Measurements from ENCODE around the gene LRP8.

LRP8 gene

DNA sequence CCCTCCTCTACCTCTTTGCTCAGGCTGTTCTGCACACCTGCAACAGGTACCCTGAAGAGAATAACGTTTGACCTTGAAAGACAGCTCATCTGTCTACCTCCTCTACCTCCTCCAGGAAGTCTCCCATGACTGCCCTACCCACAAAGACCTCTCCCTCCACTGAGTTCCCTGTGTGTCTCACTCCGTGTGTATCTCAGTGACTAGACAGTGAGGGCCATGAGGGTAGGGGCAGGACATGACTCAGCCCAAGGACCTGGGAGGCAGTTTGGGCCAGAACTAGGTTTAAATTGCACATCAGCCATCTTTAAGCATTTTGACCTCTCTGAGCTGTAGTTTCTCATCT lies 32.0 kb upstream of the LRP8 start:
- DNase-seq (ENCODE audit: low read depth, low spot score) = no peak

DNA sequence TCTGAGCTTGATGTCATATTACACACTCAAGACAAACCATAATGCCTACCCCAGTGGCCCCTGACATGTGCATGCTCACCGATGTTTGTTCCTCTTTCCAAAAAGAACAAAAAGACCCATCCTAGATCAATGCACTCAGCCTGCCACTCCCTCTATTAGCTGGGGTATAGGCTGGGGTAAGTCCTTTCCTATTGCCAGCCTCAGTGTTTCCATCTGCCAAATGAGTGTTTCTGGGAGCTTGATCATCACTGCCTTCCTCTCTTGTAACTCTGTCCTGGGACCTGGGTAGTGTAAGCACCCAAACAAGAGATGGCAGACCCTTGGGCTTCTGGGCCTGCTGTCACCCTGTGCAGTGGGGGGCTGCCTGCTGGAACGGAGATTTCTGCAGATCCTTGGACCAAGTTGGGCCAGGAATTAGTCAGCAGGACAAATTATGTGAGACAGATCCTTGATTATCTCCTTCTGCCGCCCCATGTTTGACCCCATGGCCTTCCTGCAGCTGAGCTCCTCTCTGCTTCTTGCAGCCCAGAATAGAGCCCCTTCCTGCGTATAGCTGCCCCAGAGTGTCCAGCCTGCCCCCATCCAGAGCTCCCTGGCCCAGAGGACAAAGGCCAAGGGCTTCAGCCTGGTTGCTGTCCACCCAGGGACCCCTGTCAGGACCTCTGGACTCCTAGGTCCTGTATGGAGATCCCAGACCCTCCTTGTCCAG lies 31.5 kb upstream of the LRP8 start:
- DNase-seq (ENCODE audit: low read depth, low spot score) = no peak

DNA sequence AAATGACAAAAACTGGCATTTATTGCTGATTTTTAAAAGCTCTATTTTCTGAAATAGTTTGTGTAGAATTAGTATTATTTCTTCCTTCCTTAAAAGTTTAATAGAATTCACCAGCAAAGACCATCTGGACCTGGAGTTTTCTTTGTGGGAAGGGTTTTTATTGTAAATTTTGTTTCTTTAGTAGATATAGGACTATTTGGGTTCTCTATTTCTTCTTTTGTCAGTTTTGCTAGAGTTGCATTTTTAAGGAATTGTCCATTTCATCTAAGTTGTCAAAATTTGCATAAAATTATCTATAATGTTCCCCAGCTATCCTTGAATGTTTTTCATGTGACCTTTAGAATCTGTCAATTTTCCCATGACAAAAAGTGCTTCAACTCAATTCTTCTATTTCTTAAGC lies 28.8 kb upstream of the LRP8 start:
- DNase-seq (ENCODE audit: low read depth, low spot score) = no peak

DNA sequence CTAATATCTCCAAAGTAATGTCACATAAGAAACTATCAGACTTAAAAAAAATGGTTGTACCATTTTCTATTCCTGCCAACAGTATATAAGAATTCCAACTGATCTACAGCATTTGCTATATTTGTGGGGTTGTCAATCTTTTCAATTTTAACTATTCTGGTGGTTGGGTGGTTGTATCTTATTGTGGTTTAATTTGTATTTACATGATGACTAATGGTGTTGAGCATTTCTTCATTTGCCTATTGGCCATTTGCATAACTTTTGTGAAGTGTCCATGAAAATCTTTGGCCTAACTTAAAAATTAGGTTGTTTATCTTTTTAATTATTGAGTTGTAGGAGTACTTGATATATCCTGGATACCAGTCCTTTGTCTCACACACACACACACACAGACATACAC lies 26.2 kb upstream of the LRP8 start:
- DNase-seq (ENCODE audit: low read depth, low spot score) = no peak

DNA sequence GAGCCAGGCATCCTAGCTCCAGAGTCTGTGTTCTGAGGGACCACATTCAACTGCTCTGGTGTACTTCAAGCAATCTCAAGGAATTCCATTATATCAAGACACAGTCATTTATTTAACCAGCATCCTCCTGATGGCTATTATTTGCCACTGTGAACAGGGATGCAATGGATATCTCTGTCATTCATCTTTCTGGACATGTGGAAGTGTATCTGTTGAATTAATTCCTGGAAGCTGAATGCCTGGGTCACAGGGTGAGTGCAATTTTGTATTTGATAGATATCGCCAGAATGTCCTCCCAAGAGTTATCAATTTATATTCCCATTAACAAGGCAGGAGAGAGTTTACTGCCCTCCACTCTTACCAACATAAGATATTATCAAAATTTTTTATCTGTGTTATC lies 24.7 kb upstream of the LRP8 start:
- no peak for DNase-seq (ENCODE audit: low read depth, low spot score)

DNA sequence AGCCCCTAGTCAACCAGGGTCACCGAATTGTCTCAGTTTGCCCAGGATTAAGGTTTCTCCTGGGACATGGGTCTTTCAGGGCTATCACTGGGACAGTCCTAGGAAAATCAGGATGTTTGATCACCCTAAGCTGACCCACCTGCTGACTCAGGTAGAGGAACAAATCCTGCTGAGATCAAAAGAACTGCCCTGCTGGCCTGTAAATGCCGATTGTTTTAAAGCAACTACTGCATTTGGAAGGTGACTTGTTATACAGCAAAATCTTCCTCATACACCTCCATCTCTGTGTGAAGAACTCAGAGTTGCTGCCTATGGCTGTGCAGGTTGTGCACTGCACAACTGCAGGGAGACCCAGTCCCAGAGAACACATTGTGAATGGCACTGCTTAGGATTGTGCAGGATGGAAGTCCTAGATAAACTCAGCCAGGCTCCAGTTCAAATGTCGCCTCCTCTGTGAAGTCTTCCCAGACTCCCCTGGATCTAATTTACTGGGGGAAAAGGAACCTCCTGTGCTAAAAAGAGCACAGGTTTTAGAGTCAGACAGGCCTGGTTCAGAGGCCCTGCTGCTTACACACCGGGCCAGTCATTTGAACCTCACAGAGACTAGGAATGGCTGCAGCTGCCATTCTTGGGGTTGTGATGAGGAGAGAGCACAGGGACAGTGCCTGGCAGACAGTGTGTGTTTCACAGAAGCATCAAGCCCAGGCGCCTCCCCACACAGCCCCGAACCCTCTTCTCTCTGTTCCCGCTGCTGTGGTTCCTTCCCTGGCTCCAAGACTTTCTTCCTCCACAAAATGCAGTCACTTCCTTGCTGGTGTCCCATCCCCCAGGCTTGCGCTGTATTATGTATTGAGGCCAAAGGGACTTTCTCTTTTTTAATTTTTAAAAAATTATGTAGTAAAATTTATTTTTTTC lies 23.2 kb upstream of the LRP8 start:
- no peak for DNase-seq (ENCODE audit: low read depth, low spot score)

DNA sequence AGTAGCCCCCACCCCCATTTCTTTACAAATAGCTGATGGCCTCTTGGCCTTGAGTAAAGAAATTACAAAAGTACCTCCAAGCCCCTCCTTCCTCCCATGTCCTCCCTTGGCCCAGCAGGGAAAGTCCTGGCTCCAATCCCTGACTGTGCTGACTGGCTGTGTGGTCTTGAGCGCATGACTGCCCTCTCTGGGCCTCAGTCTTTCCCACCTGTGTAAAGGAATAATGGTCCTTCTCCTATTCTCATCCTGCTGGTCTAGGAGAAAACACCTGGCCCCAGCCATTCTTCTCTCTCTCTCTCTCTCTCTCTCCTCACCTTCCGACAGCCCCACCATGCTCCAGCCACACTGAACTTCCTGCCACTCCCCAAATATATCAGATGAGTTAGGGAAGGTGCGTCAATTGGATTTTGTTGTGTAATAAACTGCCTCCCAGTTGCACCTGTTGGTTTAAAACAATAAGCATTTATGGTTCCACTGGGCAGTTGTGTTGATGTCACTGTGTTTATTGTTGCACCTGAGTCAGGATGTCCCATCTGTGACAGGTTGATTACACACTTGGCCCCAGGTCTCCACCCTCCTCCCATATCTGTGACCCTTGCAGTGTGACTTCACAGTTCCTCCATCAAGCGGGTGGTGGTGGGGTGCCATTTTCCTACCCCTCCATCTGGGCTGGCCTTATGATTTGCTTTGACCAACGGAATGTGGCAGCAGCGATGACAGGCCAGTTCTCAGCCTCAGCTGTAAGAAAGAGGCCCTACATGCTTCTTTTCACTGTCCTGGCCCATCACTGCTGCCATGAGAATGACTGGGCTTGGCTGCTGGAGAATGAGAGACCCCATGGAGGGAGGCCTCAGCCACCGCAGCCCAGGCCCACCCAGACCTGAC lies 22.3 kb upstream of the LRP8 start:
- DNase-seq (ENCODE audit: low read depth, low spot score) = no peak

DNA sequence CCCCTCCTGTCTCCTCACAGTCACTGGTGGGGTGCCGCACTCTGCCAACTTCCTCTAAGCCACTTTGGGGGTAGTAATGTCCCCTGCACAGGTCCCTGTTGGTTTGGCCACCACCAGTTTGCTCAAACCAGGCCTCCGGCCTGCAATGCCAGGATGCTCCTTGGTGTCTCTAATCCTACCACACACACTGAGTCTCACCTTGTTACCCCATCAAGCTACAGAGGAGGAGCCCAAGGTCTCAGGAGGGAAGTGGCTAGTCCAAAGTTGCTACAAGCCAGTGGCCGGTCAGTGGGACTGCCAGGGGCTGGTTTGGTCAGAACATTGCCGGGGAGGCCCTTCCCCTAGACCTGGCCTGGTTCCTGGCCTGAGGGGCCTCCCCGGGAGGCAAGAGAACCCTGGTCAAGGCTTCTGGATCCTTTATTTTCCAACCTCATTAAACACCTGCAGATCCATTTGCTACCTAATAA lies 21.5 kb upstream of the LRP8 start:
- no peak for DNase-seq (ENCODE audit: low read depth, low spot score)

DNA sequence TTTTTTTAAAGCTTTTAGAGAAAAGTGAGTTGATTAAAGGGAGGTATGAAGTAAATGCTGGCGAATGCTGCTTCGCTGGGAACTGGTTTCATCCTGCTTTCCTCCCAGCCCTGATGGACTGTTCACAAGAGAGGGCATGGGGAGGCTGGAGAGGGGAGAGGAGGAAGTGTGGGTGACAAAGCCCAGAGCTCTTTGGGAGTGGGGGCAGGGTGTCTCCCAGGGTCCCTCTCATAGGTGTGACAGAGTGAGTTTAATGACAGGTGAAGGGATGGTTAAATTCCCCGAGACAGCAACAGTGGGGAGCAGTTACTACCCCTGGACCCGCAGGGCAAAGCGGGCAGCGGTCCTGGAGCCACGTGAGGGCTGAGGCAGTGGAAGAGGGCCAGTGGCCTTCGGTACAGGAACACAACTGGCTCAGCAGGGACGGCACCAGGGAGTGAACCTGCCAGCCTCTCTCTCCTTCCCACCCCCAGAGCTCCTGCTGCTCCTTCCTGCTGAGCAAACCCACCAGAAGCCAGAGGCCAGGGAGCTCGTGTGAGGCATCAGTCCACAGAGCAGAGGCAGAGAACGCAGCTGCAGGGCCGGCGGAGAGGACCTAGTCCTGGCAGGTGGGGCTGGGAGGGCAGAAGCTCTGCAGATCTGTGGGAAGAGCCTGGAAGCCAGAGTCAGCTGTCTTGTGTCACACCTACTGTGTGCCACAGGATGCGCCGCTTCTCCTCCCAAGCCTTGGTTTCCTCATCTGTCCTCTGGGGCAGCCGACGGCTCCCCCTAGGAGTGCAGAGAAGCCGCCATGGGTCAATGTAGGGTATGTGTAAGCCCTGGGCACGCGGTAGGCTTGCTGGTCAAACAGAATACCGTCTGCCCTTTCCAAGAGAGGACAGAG lies 20.9 kb upstream of the LRP8 start:
- DNase-seq (ENCODE audit: low read depth, low spot score) = no peak

DNA sequence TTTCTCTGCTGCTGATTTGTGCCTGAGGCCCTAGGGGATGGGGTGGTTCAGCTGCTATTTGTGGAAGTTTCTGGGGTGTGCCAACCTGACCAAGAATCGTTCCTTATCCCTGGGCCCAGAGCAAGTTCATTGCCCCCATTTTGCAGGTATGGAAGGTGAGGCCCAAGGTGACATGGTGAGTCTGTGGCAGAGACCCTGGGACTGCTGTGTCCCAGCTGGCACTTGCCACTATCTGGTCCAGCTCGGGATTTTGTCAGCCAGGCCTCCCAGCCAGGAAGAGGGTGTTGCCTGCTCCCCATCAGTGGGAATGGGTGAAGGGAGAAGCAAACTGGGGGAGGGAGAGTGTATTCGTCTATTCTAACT lies 18.9 kb upstream of the LRP8 start:
- no peak for DNase-seq (ENCODE audit: low read depth, low spot score)

DNA sequence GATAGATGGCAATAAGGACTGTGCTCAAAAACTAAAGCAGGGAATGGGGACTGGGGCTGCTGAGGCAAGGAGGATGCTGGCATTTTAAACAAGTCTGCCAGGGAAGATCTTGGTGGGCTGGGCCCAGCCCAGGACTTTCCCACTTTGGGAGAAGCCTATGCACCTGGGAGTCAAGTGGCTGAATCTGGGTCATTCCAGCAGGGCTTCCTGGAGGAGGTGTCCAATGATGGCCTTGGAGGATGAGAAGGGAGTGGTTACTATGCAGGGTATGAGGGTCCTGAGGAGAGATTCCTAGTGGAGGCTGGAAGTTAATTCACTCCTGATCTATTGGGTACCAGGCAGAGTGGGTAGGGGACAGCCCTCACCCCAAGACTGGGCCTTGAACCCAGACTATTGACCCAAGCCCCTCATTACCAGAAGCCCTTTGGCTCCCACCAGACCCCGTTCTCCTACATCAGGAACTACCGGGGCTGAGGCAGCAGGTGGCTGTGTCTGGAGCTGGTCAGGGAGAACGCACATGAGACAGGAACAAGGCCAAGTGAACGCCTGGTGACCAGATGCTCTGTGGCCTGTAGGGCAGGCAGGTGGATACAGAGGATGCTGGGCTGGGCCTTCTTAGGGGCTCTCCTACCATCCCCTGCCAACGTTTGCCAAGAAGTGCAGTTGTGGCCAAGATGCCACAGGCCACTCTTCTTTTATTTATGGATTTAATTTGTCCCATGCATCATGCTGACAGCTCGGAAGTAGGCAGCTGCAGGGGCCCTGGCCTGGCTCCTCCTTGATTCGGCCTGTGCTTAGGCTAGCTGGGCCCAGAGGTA lies 18.3 kb upstream of the LRP8 start:
- no peak for DNase-seq (ENCODE audit: low read depth, low spot score)

DNA sequence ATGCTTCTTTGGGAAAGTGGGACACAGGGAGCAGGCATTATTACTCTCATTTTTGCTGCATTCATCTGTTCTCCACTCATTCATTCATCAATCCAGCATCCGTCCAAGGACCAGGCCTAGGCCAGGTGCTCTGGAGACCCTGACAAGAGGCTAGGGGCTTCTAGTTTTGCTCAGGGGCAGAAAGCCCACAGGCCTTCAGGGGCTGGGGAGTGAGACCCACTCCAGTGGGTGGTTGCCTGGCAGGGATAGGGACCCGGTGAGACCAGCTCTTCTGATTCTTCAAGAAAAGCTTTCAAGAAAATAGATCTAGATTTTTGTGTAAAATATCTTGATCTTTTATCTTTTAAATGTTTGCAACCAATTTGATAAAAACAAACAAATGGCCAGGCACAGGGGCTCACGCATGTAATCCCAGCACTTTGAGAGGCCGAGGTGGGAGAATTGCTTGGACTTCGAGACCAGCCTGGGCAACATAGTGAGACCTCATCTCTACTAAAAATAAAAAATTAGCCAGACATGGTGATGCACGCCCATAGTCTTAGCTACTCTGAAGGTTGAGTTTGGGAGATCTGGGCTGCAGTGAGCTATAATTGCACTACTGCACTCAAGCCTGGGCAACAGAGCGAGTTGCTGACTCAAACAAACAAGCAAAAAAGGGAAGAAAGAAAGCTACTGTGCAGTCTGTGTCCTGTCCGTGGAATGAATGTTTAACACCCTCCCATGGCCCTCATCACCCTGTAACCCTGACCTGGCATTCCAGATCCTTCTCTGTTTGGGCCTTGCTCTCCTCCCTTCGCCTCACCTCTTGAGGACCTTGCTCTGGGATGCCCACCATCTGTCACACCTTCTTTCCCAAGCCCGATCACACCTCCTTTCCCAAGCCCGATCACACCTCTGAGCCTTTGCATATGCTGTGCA lies 17.3 kb upstream of the LRP8 start:
- DNase-seq (ENCODE audit: low read depth, low spot score) = no peak

DNA sequence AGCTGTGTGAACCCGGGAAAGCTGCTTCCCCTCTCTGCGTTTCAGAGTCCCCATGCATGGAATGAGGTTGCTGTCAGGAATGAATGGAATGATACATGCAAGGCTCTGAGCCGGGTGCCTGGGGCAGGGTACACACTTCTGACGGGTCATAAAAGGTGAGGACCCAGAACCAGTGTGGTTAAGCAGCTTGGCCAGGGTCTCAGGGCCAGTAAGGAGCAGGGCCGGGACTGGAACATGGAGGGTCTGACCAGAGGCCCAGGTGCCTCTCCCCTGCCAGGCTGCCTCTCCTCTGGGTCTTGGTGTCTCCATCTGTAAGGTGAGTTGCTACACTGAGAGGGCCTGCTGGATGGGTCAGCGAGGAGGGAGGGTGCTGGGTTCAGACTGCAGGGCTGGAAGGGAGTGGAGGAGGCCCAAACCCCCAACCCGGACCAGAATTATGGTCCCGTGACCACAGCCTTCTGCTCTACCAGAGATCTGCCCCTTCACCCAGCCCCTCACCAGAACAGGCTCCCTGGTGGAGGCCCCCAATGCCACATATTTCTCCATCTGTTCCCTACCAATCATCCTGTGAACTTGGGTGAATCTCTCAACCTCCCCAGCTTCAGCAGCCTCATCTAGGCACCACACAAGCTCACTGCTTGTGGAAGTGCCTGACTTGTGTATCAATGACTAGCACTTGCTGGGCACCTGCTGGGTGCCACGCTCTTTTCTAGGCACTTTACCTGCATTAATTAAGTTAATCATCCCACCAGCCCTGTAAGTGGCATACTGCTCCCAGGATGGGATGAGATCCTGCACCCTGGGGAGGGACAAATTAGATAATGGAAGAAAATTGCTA lies 16.2 kb upstream of the LRP8 start:
- DNase-seq (ENCODE audit: low read depth, low spot score) = peak; percentile 42

DNA sequence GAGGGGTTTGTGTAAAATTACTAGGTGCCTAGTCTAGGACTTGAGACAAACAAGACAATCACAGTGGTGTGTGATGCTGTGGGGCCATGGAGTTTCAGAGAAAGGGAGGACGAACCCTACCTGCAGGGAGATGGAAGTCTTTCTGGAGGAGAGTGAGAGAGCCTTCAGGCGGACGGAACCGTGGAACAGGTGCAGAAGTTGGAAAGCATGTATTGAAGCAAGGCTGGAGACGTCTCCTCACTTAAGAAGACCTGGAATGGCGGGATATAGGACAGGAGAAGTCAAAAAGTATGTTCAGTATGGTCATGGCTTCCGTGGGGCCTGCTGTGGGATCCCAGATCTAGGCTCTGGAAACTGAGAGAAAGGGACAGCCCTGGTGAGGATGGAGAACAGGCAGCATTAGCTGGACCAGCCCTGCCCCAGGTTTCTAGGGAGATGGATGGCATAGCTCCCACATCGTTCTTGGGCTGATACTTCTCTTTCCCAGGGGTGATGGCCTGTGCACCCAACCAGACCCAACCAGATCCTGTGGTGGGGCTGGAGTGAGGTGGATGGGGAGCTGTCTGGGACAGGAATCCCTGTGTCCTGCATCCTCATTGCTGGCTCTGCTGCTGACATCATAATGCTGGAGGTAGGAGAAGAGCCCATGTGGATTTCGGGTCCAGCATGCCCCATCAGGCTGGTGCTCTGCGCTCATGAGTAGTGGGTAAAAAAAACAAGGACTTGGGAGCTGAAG lies 15.0 kb upstream of the LRP8 start:
- no peak for DNase-seq (ENCODE audit: low read depth, low spot score)

DNA sequence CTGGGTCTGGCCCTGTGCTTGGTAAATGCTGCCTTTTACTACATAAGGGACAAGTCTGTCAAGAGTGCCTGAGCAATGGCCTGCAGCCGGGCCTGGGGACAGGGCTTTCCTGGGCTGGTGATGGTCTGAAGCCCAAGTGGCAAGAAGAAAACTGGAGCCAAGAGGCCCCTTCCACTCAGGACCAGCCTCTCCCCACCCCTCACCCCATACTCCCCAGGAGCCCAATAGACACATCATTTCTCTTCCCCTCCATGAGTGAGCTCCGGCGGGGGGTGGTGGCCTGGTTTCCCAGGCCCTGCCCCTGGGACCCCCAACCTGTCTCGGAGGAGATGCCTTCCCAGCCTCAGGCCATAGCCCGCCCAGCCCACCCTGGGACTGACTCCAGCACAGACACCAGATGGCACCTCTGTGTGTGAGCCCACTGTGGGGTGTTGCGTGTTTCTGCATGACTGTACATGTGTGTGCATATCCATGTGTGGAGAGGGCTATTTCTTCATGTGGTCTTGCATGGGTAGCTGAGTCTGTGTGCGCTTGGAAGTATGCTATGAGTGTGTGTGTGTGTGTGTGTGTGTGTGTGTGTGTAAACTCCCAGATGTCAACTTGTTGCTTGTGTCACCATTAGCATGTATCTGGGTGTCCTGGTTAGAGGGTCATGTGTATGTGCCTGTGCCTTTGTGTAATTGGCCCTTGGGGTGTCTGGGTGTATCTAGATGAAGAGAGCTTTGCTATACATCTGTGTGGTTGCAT lies 14.3 kb upstream of the LRP8 start:
- DNase-seq (ENCODE audit: low read depth, low spot score) = no peak

DNA sequence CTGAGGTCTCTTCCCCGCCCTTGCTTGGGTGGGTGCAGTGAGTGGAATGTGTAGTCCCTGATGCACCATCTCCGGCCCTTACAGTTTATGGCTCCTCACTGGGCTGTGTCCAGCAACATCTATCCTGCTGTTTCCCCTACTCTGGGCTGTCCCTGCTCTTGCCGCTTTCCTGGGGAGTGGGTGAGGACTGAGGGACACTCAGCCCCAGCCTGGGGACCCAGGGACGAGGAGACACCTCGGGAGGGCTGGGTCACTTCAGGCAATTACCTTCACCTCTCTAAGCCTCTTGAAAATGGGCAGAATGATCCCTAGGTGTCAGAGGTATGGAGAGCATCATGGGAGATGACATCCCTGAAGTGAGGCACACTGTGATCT lies 13.6 kb upstream of the LRP8 start:
- DNase-seq (ENCODE audit: low read depth, low spot score) = no peak
